GM19324 (cell line): ENCODE data around the gene PELI2.
"Not testable (repeated sequence)": the region's sequence is repeated elsewhere in the genome, so short reads cannot be mapped to it uniquely, and the experiment has no call there.

Experiments used
- ATAC-seq: cut with Tn5 transposase; IDR thresholded peaks from one replicate; pipeline ENCODE4 v1.9.1; 2021; ENCODE audit warnings: mild to moderate bottlenecking, moderate library complexity; ENCODE audit not compliant: unreplicated experiment, low FRiP score

Gene PELI2

GRCh38 chr14:56137849-56138248, 19.6 kb downstream of the PELI2 start:
- no peak for ATAC-seq

- ATAC-seq = no peak
Measured at GRCh38 chr14:56138928-56139327, 20.7 kb downstream of the PELI2 start.

DNA sequence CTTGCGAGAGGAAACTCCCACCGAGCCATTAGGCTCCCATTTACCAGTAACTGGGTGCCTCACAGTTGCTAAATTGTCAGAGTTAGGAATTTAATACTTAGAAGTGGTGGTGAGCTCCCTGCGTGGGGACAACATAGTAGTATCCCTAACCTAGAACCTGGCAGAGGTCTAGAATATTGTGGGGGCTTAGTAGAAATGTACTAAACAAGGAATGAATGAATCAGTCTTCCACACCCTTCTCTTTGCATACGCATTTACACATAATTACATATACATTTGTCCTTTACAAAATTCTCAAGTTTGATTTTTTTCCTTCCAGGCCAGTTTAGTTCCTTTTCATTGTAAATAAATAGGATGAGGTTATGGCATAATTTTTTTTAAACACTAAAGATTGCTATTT, 24.1 kb downstream of the PELI2 start:
- ATAC-seq = no peak

- no peak for ATAC-seq
Measured at GRCh38 chr14:56143025-56143424, 24.8 kb downstream of the PELI2 start.

DNA sequence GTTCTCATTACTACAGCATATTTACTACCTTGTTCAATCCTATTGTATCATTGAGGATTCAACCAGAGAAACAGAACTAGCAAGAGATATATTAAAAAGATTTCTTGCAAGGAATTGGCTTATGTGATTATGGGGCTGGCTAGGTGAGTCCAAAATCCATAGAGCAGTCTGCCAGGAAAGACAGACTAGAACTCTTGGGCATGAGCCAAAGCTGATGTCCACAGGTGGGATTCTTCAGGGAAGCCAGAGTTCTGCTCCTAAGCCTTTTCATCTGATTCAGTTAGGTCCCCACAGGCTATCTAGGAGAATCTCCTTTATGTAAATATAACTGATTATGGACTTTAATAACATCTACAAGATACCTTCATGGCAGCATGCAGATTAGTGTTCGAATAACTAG, 26.0 kb downstream of the PELI2 start:
- no peak for ATAC-seq

DNA sequence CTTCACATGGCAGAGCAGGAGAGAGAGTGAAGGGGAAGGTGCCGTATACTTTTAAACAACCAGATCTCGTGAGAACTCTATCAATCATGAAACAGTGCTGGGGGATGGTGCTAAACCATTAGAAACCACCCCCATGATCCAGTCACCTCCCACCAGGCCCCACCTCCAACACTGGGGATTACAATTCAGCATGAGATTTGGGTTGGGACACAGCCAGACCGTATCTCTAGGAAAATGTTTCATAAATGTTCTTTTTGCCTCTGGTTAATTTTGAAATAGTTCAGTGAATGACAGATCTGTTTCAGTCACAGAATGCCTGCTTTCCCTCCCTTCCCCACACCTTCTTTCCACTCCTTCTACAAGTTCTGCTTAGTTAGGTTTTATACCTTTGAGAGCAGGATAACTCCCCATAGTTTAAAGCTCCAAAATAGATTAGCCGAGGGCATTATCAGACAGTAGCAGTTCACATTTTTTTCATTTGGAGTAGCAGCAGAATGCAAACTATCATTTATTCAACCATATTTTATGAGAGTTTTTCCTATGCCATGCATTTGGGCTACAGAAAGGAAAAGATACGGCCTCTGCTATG, 27.1 kb downstream of the PELI2 start:
- no peak for ATAC-seq

DNA sequence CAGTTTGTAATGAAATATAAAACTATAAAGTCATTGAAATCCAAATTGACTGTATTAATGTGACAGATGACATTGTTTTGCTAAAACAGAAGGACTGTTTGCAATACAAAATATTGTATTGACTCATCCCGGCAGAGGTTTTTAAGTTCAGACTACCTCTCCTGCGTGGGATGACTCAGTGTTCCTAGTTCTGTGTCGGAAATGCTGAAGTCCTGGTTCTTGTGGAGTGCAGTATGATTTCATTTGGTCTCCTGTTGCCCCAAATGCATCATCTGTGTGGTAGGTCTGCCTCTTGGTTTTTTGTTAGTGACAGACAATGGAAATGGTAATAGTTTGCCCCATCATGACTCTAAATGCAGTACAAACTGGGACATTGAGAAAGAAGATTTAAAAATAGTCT, 27.8 kb downstream of the PELI2 start:
- ATAC-seq = no peak

- no peak for ATAC-seq
Measured at GRCh38 chr14:56147449-56147848, 29.2 kb downstream of the PELI2 start.

DNA sequence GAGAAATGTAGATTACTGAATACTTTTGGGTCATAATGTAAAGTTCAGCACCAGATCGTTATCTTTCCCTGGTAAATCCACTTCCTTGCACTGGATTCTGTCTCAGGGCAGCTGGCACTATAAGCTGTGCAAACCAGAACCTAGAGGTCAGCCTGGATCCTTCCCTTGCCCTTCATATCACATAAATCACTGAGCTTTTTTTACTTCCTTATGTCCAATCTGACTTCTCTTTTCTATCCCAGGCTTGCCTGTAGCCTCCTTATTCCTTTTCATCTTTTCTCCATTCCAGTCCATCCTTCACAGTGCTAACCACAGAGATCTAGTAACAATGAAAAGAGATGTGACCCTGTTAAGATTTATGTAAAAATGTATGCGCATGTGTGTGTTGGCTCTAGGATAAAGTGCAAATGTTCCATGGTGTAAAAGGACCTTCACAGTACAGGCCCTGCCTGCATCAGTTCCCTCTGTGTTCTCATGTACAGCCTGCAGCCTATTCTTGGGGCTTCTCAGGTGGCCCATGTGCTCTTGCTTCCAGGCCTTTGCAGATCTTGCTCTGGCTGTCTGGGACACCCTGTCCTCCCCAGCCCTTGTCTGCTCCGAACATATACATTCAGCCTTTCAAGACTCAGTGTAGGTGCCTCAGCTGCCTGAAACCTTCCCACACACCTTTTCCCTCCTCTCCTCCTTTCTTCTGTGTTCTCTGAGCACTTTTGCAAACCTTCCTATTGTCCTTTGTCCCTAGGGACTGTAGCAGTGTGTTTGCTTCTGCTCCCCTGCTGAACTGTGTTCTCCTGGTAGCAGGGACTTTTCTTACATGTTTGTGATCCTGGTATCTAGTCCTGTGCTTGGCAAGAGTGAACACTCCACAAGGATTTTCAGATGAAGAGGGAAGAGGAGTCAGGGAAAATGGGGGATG, 30.0 kb downstream of the PELI2 start:
- ATAC-seq = no peak

DNA sequence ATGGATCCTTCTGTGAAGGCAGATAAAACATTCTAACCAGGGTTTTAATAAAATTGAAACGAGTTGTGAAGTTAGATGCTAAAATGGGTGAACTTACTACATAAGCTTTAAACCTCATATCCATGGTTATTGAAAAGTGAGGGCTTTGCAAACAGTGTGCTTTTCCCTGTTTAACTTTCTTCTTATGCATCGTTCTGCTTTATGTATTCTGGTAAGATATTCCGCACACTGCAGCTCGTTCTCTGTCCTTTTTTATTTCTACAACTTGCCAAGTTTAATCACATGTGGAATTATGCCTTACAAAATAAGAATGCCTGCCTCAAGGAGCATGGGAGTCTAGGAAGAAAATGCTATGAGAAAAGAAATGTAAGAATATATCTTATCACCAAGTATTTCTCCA, 30.9 kb downstream of the PELI2 start:
- ATAC-seq = no peak

DNA sequence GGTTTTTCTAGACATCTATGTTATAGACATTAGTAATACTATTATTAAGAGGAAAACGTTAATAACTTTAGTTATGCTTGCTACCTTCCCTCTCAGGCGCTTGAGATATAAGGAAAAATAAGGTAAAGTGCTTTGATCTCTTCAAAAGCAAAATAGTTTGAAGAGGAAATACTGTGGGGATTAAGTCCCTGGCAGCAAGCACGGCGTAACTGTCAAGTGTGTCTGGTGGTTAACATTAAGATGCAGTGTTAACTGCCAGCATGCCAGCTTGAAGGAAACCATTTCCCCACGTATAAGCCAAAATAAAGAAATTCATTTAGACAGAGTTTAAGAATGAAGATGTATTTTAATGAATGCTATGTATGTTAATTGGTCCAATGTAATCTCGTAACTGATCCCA, 31.8 kb downstream of the PELI2 start:
- no peak for ATAC-seq

GRCh38 chr14:56150645-56151345, 32.6 kb downstream of the PELI2 start:
- ATAC-seq = no peak

- ATAC-seq = no peak
Measured at GRCh38 chr14:56152221-56152620, 34.0 kb downstream of the PELI2 start.

DNA sequence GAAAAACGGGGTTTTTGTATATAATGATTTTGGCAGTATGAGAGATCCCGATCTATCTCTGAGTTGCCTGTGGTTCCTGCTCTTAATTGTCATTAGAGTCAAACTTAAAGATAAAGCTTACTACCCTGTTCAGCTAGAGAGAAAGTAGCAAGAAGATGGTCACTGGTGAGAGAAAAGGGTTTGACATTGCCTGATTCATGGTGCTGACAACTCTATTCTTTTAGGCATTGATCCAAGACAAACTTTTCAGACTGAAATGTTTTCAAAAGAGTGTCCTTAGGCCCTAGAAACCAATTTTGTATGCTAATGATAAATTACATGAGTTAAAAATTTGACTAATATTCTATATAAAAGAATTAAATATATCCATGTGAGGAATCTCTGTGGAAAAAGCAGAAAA, 35.1 kb downstream of the PELI2 start:
- no peak for ATAC-seq

DNA sequence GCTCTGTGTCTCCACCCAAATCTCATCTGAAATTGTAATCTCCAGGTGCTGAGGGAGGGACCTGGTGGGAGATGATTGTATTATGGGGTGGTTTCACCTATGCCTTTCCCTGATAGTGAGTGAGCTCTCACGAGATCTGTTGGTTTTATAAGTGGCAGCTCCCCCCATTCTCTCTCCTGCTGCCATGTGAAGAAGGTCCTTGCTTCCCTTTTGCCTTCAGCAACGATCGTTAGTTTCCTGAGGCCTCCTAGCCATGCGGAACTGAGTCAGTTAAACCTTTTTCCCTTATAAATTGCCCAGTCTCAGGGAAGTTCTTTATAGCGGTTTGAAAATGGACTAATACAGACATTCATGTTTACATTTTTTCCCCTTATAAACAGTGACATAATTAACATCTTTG, 36.1 kb downstream of the PELI2 start:
- ATAC-seq = no peak

- ATAC-seq = no peak
Measured at GRCh38 chr14:56156096-56156495, 37.9 kb downstream of the PELI2 start.

DNA sequence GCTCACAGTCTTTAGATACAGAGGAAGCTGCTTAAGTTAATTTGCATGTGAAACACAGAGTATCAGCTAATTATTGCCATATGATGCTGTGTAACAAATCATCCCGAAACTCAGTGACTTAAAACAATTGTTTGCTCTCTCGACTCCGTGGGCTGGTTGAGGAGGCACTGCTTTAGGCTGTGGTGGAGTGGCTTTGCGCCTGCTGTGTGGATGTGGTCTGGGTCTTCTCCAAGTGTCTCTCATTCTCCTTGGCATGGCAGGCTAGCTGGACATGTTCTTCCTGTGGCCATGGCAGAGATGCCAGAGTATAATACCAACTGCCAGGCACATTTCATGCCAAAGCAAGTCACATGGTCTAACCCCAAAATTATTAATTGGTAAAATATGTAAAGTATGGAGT, 40.9 kb downstream of the PELI2 start:
- no peak for ATAC-seq

- ATAC-seq = no peak
Measured at GRCh38 chr14:56160088-56160487, 41.9 kb downstream of the PELI2 start.

DNA sequence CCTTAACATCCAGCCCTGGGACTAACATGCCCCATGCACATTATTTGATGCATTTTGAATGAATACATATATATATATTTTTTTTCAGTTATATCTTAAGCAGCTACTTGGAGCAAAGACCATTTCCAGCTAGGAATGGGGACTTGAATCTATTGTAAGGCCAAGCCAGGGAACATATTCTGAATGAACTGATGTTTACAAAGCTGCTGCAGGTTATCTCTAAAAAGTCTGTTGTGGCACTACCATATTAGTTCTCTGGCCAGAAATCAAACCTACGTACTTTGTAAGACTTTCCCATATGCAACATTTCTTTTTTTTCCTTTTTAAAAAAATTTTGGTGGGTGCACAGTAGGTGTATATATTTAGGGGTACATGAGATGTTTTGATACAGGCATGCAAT, 43.4 kb downstream of the PELI2 start:
- ATAC-seq = no peak

- ATAC-seq = no peak
Measured at GRCh38 chr14:56162476-56162875, 44.3 kb downstream of the PELI2 start.

GRCh38 chr14:56166579-56166978, 48.4 kb downstream of the PELI2 start:
- not testable (repeated sequence) for ATAC-seq
